Memory B cell (primary cell): ENCODE measurements around the gene TBC1D8.

Experiments
- ATAC-seq: fragments of 150-1000 bp; cut with Tn5 transposase; 2 replicates; pipeline ENCODE4 v1.10.0; 2021; ENCODE audit warnings: low read depth, mild to moderate bottlenecking, moderate library complexity
- DNase-seq, 2 donors: peaks; one replicate each; pipeline ENCODE4 v3.0.0; 2022; ENCODE audit warnings: low spot score in 2 of 2
- H3K27ac Mint-ChIP-seq: one replicate; pipeline ENCODE4 v1.8.0; 2022; ENCODE audit warnings: mild to moderate bottlenecking, moderate library complexity, mixed read lengths
- H3K27me3 Mint-ChIP-seq: one replicate; pipeline ENCODE4 v1.8.0; 2022; ENCODE audit warnings: mixed read lengths
- H3K36me3 Mint-ChIP-seq: one replicate; pipeline ENCODE4 v1.8.0; 2022; ENCODE audit warnings: mild to moderate bottlenecking, mixed read lengths
- H3K4me1 Mint-ChIP-seq: one replicate; pipeline ENCODE4 v1.8.0; 2022; ENCODE audit warnings: mixed read lengths
- H3K4me3 Mint-ChIP-seq: one replicate; pipeline ENCODE4 v1.8.0; 2022; ENCODE audit warnings: mild to moderate bottlenecking, moderate library complexity, mixed read lengths
- H3K9me3 Mint-ChIP-seq: one replicate; pipeline ENCODE4 v1.8.0; 2022; ENCODE audit warnings: mixed read lengths

TBC1D8 gene

GRCh38 chr2:101151146-101151858 is at the start of gene TBC1D8:
TBC1D8 (minus strand) TSS chr2:101151382; CDS start chr2:101151253, 129 bp downstream.
- DNase-seq, result peak; percentile 25 to 45
- no peaks in the 10 kb centered on the region for H3K9me3 Mint-ChIP-seq
- no peaks in the 10 kb centered on the region for H3K36me3 Mint-ChIP-seq
- H3K27me3 Mint-ChIP-seq, result peaks cover 2% of the 10 kb centered on the region
- H3K27ac Mint-ChIP-seq, result no peak within 1 kb of the TSS
- H3K4me3 Mint-ChIP-seq, result peak within 1 kb of the TSS; percentile 88
- ATAC-seq, result peak; percentile 67
- peaks cover 17% of the 10 kb centered on the region for H3K4me1 Mint-ChIP-seq

GRCh38 chr2:101200676-101201075 is 49.5 kb upstream of the TBC1D8 start:
- no peak for ATAC-seq
- no peaks in the 10 kb centered on the region for H3K9me3 Mint-ChIP-seq
- H3K27ac Mint-ChIP-seq, result no peak overlapping the region
- no peak overlapping the region for H3K4me3 Mint-ChIP-seq
- no peaks in the 10 kb centered on the region for H3K36me3 Mint-ChIP-seq
- no peak for DNase-seq
- peaks cover 2% of the 10 kb centered on the region for H3K27me3 Mint-ChIP-seq
- peaks cover 2% of the 10 kb centered on the region for H3K4me1 Mint-ChIP-seq

GRCh38 chr2:101199251-101199791 is 48.1 kb upstream of the TBC1D8 start:
- peaks cover 2% of the 10 kb centered on the region for H3K4me1 Mint-ChIP-seq
- peaks cover 2% of the 10 kb centered on the region for H3K27me3 Mint-ChIP-seq
- DNase-seq, result no peak
- no peak for ATAC-seq
- H3K4me3 Mint-ChIP-seq, result no peak overlapping the region
- H3K27ac Mint-ChIP-seq, result no peak overlapping the region
- H3K9me3 Mint-ChIP-seq, result no peaks in the 10 kb centered on the region
- no peaks in the 10 kb centered on the region for H3K36me3 Mint-ChIP-seq

- Mint-ChIP-seq H3K27me3 (peaks cover 4% of the 10 kb centered on the region), H3K4me3 (no peak overlapping the region), H3K4me1 (peaks cover 2% of the 10 kb centered on the region), H3K27ac (no peak overlapping the region), H3K36me3 (no peaks in the 10 kb centered on the region), H3K9me3 (no peaks in the 10 kb centered on the region)
- ATAC-seq (no peak), DNase-seq (no peak)
Measured at GRCh38 chr2:101197814-101198213, 46.6 kb upstream of the TBC1D8 start.

GRCh38 chr2:101197215-101197745 is 46.1 kb upstream of the TBC1D8 start:
- H3K27me3 Mint-ChIP-seq, result peaks cover 2% of the 10 kb centered on the region
- no peak for ATAC-seq
- DNase-seq, result no peak

GRCh38 chr2:101195871-101196661 is 44.9 kb upstream of the TBC1D8 start:
- Mint-ChIP-seq H3K4me3 (no peak overlapping the region), H3K36me3 (no peaks in the 10 kb centered on the region), H3K4me1 (peaks cover 2% of the 10 kb centered on the region), H3K9me3 (no peaks in the 10 kb centered on the region), H3K27me3 (peaks cover 2% of the 10 kb centered on the region), H3K27ac (no peak overlapping the region)
- DNase-seq (no peak), ATAC-seq (no peak)

More at GRCh38 chr2:101197215-101197745, 46.1 kb upstream of the TBC1D8 start:
- Mint-ChIP-seq H3K4me1 (peaks cover 2% of the 10 kb centered on the region), H3K36me3 (no peaks in the 10 kb centered on the region), H3K27ac (no peak overlapping the region), H3K4me3 (no peak overlapping the region), H3K9me3 (no peaks in the 10 kb centered on the region)

GRCh38 chr2:101193033-101193626 is 41.9 kb upstream of the TBC1D8 start:
- no peak overlapping the region for H3K4me3 Mint-ChIP-seq
- ATAC-seq (no peak), DNase-seq (no peak)
- peaks cover 6% of the 10 kb centered on the region for H3K4me1 Mint-ChIP-seq
- no peaks in the 10 kb centered on the region for H3K9me3 Mint-ChIP-seq
- H3K36me3 Mint-ChIP-seq, result no peaks in the 10 kb centered on the region
- no peak overlapping the region for H3K27ac Mint-ChIP-seq
- H3K27me3 Mint-ChIP-seq, result peaks cover 2% of the 10 kb centered on the region

- peaks cover 2% of the 10 kb centered on the region for H3K27me3 Mint-ChIP-seq
- H3K4me1 Mint-ChIP-seq, result peaks cover 3% of the 10 kb centered on the region
- no peaks in the 10 kb centered on the region for H3K9me3 Mint-ChIP-seq
- no peak for DNase-seq
- no peak for ATAC-seq
- no peak overlapping the region for H3K4me3 Mint-ChIP-seq
- H3K36me3 Mint-ChIP-seq, result no peaks in the 10 kb centered on the region
- H3K27ac Mint-ChIP-seq, result no peak overlapping the region
Measured at GRCh38 chr2:101190747-101191516, 39.8 kb upstream of the TBC1D8 start.

GRCh38 chr2:101188683-101189405 is 37.7 kb upstream of the TBC1D8 start:
- no peaks in the 10 kb centered on the region for H3K9me3 Mint-ChIP-seq
- H3K4me3 Mint-ChIP-seq, result no peak overlapping the region
- H3K27me3 Mint-ChIP-seq, result peaks cover 2% of the 10 kb centered on the region
- no peak overlapping the region for H3K27ac Mint-ChIP-seq
- H3K4me1 Mint-ChIP-seq, result peaks cover 3% of the 10 kb centered on the region
- DNase-seq, result no peak
- no peak for ATAC-seq
- H3K36me3 Mint-ChIP-seq, result no peaks in the 10 kb centered on the region

GRCh38 chr2:101187131-101187530 is 35.9 kb upstream of the TBC1D8 start:
- no peak for DNase-seq
- no peaks in the 10 kb centered on the region for H3K27me3 Mint-ChIP-seq

GRCh38 chr2:101185656-101186055 is 34.5 kb upstream of the TBC1D8 start:
- Mint-ChIP-seq H3K36me3 (no peaks in the 10 kb centered on the region), H3K27ac (no peak overlapping the region), H3K4me3 (no peak overlapping the region), H3K9me3 (no peaks in the 10 kb centered on the region), H3K4me1 (no peaks in the 10 kb centered on the region), H3K27me3 (no peaks in the 10 kb centered on the region)
- DNase-seq, result no peak
- ATAC-seq, result no peak

More at GRCh38 chr2:101187131-101187530, 35.9 kb upstream of the TBC1D8 start:
- no peak overlapping the region for H3K4me3 Mint-ChIP-seq
- peaks cover 3% of the 10 kb centered on the region for H3K4me1 Mint-ChIP-seq
- no peak for ATAC-seq
- H3K36me3 Mint-ChIP-seq, result no peaks in the 10 kb centered on the region
- H3K27ac Mint-ChIP-seq, result no peak overlapping the region
- no peaks in the 10 kb centered on the region for H3K9me3 Mint-ChIP-seq

GRCh38 chr2:101185085-101185484 is 33.9 kb upstream of the TBC1D8 start:
- Mint-ChIP-seq H3K4me1 (no peaks in the 10 kb centered on the region), H3K27me3 (no peaks in the 10 kb centered on the region), H3K36me3 (no peaks in the 10 kb centered on the region), H3K27ac (no peak overlapping the region), H3K9me3 (no peaks in the 10 kb centered on the region), H3K4me3 (no peak overlapping the region)
- no peak for DNase-seq
- ATAC-seq, result no peak

GRCh38 chr2:101179982-101180381 is 28.8 kb upstream of the TBC1D8 start:
- ATAC-seq (no peak), DNase-seq (no peak)
- no peak overlapping the region for H3K27ac Mint-ChIP-seq
- no peak overlapping the region for H3K4me3 Mint-ChIP-seq
- no peaks in the 10 kb centered on the region for H3K36me3 Mint-ChIP-seq
- H3K9me3 Mint-ChIP-seq, result peaks cover 1% of the 10 kb centered on the region
- H3K27me3 Mint-ChIP-seq, result no peaks in the 10 kb centered on the region
- H3K4me1 Mint-ChIP-seq, result peaks cover 2% of the 10 kb centered on the region
